HG03060 (cell line): ENCODE measurements around the gene FKRP.
"Not testable (repeated sequence)": the region's sequence is repeated elsewhere in the genome, so short reads cannot be mapped to it uniquely, and the experiment has no call there.

Source experiments
- ATAC-seq: cut with Tn5 transposase; IDR thresholded peaks from one replicate; pipeline ENCODE4 v1.9.1; 2021; ENCODE audit warnings: low read depth, moderate number of reproducible peaks; ENCODE audit not compliant: unreplicated experiment

Gene FKRP

DNA sequence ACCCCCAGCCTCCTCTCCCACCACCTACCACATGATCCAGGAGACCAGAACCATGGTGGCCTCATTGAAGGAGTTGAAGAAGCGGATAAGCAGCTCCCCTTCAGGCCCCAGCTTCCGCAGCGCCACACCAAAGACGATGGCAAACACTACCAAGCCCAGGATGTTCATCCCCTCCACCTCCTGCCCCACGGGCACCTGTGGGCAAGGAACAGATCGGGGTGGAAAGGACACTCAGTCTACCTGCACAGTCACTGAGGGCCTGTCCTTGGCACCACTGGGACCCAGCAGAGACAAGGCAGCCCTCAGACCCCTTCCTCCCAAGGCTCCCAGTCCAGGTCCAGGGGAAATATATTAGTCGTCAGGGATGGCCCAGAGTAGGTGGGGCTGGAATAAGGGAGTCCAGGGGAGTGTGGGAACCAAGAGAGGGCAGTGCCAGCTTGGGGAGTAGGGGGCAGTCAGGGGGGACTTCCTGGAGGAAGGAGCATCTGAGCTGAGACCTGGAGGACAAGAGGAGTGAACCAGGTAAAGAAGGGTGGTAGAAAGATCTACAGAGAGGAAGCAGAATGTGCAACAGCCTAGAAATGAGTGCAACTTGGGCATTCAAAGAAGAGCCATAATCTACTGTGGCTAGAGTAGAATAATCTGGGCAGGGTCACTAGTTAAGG lies 36.6 kb downstream of the FKRP start:
- no peak for ATAC-seq

DNA sequence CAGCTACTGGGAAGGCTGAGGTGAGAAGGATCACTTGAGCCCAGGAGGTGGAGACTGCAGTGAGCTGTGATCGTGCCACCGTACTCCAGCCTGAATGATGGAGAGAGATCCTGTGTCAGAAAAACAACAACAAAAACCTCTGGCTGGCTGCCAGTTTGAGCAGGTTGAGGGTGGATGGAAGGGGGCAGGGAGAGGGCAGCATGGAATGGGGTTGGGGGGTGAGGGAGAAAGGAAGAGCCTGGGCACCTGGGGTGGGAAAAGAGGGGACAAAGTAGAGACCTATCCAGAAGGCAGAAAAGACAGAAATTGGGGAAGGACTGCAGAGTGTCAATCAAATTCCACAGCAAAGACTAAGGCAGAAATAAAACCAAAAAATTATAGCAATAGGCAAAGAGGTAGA lies 37.8 kb downstream of the FKRP start:
- no peak for ATAC-seq

DNA sequence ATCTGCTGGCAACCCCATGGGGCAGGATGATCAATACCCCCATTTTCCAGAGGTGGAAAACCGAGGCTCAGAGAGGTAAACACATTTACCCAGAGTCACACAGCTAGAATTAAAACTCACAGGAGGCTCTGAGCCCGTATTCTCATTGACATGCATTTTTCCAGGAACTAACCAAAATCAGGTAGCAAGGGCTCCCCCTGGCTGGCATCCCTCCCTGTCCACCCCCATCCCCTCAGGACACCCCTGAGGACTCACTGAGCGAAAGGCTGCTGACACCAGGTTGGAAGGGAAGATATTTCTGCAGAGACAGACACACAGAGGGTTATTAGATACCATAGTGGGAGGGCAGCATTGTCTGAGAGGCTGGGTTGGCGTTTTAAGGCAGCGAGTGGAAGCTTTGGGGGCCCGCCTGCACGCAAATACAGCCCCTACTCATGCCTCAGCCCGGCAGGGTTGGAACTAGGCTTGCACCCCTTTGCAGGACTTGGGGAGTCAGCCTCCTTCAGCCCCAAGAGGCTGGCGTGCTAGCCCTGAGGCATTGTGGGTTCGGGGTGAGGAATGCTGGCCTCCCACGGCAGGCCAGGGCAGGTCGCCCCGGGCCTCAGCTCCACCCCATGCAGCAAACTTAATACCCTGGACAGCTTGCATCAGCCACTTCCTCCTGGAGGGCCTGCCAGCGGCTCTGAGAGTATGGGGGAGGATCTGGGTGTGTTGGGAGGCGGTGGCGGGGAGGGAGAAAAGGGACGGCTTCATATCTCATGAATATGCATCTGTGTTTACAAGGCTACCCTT lies 38.6 kb downstream of the FKRP start:
- no peak for ATAC-seq

DNA sequence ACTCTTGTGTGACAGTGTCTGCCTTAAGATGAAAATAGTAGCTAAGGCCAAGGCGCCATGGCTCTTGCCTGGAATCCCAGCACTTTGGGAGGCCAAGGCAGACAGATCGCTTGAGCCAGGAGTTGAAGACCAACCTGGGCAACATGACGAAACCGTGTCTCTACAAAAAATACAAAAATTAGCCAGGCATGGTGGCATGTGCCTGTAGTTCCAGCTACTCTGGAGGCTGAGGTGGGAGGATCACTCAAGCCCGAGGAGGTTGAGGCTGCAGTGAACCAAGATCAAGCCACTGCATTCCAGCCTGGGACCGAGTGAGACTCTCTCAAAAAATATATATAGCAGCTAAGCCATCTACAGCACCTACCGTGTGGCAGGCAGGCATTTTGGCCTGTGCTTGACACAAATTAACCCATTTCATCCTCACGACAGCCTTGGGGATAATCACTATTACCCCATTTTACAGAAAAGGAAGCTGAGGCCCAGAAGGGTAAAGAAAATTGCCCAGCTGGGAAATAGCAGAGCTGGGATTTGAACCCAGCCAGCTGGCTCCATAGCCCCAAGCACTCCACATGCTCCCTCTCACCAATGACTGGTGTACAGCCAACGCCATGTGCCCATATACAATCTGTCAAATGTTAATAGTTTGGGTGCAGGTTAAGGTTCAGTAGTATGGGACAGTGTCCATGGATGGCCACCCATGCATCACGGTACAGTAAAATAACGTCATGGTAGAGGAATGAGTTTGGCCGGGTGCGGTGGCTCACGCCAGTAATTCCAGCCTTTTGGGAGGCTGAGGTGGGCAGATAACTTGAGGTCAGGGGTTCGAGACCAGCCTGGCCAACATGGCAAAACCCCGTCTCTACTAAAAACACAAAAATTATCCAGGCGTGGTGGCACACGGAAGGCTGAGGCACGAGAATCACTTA lies 39.5 kb downstream of the FKRP start:
- no peak for ATAC-seq

DNA sequence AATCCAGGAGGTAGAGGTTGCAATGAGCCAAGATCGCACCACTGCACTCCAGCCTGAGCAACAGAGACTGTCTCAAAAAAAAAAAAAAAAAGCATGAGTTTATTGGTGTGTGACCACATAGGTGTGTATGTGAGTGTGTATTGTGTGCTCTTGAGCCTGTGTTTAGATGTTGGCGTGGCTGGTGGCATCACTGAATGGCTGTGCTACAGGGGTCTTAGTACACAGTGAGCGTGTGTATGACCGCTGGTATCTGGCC lies 40.1 kb downstream of the FKRP start:
- ATAC-seq, result no peak

DNA sequence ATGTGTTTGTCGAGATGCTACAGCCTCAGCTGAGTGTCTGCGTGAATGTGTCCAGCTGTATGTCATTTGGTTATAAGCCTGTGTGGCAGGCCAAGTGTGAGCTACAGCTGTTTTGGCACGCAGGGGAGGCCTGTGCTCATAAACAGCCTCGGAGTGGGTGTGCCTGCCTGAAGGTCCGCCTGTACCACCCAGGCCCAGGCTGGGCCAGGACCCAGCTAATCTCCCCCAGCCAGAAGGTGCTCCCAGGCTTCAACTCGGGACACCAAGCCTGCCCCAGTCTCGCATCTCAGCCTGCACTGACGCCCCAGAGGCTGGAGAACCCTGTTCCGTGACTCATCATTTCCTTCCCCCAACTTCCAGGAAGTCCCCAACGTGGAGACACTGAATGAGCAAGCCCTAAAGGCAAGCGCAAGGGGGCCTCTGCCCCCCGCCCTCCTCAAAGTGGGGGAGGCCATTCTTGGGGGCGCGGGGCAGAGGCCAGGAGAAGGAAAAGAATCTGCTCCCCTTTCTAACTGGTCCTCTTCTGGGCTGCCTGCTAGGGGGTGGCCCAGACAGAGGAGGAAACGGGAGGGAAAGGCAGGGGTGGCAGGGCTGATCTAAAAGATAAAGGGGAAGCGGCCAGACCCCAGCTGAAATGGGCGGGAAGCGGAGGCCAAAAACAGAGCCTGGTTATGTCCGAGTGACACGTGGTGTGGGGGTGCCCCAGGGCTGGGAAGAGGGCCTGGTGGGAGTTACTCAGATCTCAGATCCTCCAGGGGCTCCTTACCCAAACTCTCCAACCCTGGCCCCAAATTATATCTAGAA lies 40.6 kb downstream of the FKRP start:
- no peak for ATAC-seq

DNA sequence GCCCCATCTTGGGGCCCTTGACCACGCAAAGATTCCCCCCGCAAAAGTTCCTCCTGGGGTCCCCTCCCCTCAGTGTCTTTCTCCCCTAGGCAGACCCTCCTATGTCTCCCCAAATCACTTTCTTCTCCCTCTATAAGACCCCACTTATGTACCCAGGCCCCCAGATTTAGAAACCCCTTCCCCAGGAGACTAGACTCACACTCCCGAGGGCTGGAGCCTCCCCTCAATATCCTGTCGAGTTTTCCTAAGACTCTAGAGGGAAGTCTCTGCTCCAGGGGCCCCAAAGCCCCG lies 41.1 kb downstream of the FKRP start:
- no peak for ATAC-seq

DNA sequence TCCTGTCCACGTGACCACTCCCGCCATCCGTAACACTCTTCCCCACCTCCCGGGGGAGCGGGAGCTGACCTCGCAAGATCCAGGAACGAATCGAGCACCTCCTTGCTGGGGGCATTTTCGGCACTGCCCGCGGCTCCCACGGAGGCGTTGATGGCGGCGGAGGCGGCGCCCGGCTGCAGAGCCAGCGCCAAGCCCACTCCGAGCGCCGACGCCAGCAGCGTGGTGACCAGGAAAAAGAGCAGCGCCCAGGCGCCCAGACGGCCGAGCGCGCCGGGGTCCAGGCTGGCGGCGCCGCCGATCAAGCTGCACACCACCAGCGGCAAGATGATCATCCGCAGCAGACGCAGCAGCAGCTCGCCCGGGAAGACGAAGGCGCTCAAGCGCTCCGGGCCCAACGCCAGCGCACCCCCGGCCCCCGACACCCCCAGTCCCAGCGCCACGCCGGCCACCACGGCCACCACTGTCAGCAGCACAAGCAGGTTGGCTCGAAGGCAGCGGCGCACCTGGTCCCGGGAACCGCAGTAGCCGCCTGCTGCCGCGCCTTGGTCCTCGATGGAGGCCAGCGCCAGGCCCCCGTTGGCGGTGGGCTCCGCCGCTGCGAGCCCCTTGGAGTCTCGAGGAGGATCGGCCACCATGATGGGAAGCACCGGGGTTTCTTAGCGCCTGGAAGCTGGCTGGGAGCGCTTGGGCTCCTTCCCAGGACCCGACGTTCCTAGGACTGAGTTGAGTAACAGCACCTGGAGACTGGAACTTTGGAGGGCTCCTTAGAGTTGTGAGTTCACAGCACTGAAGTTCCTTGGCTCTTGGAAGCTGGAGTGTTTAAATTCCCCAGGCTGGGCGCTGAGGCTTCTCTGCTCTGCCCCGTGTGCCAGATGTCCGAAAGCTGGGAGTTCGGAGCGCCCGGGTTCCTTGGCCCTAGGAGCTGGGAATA lies 41.7 kb downstream of the FKRP start:
- no peak for ATAC-seq

DNA sequence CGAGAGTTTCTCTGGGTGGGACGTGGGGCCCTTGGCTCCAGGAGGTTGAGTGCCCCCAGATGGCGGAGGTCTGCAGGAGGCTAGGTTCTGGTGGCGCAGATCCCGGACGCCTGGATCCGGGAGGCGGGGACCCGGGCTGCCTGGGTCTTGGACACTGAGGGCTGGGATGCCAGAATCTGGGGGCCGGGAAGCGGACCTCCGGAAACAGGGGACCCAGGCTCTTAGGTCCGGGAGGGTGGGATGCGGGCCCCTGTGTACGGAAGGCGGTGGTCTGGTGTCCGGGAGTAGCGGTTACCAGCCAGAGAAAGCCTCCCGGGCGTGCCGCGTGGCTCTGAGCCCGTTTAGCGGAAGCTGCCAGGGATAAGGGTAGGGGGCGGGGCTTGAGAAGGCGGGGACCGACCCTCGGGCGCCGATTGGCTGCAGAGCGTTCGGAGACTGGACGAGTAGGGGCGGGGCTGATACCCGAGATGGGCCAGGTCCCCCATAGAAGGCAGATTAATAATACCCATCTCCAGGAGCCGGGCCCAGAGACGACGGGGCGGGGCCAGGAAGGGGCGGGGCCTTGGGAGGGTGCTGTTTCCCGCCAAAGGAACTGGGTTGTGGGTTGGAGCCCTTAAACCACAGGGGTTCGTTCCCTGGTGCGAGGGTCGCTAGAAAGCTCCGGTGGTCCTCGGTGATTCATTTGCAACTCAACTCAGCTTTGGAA lies 42.6 kb downstream of the FKRP start, which contains the start of gene SLC1A5:
Gene SLC1A5, minus strand, starts transcription at position 333 of the 706 bp plus-strand sequence. CDS start 629 bp downstream, outside the sequence.
- ATAC-seq, result peak; percentile 33

DNA sequence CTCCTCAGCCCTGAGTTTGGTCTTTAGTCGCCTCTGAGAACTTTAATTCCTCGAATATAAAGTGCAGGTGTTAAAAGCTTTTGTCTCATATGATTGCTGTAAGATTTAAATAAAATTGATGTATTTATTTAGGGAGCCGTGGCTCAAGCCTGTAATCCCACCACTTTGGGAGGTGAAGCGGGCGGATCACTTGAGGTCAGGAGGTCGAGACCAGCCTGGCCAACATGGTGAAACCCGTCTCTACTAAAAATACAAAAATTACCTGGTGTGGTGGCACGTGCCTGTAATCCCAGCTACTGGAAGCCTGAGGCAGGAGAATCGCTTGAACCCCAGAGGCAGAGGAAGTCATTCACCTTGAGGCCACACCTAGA lies 43.1 kb downstream of the FKRP start:
- no peak for ATAC-seq

DNA sequence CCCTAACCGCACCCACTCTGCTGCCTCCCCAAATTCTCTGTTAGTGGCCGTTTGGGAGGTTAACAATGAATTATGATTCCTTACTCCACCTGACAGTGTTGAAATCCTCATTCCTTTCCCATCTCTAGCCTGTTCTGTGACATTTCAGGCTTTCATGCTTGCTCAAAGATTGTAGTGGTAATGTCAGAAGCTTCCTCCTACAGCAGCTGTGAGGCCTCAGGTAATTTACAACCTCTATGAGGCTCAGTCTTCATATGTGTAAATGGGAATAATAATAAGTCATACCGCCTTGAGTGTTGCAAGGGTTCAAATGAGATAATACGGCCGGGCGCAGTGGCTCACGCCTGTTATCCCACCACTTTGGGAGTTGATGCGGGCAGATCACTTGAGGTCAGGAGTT lies 43.5 kb downstream of the FKRP start:
- no peak for ATAC-seq

DNA sequence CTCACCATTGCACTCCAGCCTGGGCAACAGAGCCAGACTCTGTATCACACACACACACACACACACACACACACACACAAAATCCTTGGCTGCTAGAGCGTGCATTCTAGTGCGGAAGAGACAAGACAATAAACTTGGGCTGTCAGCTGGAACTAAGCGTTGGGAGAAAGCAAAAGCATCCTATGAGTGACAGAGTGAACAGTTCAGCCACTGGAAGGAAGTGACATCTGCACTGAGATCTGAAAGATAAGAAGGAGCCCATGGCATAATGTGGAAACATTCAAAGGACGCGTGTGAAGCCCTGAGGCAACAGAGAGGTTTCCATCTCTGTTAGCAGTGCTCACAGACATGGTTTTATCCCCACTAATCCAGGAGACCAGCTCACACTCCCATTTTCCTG lies 46.1 kb downstream of the FKRP start:
- ATAC-seq, result no peak

DNA sequence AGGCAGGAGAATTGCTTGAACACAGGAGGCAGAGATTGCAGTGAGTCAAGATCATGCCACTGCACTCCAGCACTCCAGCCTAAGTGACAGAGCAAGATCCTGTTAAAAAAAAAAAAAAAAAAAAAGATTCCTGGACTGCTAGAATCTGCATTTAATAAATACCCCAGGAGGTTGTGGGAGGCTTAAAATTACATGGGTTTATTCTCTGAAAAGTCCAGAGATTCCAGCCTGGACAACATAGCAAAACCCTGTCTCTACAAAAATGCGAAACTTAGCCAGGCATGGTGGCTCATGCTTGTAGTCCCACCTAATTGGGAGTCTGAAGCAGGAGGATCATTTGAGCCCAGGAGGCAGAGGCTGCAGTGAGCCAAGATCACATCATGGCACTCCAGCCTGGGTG lies 52.0 kb downstream of the FKRP start:
- ATAC-seq, result no peak

DNA sequence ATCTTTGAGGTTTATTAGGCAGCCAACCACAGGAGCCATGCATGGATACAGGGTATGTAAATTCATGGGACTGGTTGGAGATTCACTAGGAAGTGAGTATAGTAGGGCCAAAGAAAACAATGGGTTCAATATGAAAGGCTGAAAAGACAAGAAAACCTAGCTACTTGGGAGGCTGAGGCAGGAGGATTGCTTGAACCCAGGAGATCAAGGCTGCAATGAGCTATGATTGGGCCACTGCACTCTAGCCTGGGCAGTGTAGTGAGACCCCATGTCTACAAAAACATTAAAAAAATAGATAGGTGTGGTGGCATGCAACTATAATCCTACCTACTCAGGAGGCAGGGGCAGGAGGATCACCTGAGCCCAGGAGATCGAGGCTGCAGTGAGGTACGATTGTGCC lies 52.9 kb downstream of the FKRP start:
- ATAC-seq, result no peak

DNA sequence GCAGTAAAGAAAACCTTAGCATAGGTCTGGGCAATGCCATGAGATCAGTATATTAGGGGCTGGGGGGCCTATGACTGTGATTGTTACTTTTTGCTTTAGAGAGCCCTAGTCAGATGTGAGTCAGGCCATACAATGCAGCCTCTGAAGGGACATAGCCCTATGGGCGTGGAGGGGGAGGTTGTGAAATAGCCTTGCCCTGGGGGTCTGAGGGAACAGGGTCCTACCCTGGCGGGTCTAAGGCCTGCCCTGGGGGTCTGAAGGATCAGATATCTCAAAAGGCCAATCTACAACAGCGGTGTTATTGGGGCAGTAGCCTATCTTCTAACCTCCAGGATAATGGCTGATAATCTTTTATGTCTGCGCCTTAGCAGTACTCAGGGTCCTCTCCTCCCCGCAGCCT lies 56.3 kb downstream of the FKRP start:
- ATAC-seq, result no peak

DNA sequence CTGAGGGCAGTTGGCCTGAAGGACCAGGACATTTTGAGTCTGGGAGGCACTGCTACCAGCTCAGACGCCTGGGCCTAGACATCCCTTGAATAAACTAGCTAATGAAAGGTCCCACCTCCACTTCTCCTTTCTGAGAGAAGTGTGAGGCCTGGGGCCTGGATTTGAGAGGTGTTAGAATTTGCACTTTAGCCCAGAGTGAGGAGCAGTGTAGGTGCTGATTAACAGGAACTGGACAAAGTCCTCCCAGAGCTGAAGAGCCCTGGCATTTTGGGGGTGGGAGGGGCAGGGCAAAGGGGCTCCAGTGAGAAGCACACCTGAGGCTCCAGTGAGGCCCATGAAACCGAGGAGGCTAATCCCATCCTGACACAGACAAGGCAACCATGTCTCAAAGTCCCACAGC lies 57.7 kb downstream of the FKRP start:
- ATAC-seq, result no peak

DNA sequence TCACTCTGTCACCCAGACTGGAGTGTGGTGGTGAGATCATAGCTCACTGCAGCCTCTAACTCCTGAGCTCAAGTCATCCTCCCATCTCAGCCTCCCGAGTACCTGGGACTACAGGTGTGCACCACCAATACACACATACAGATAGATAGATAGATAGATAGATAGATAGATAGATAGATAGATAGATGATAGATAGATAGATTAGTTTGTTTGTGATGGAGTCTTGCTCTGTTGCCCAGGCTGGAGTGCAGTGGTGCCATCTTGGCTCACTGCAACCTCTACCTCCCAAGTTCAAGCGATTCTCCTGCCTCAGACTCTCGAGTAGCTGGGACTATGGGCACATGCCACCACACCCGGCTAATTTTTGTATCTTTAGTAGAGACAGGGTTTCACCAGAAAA lies 58.6 kb downstream of the FKRP start:
- not testable (repeated sequence) for ATAC-seq

DNA sequence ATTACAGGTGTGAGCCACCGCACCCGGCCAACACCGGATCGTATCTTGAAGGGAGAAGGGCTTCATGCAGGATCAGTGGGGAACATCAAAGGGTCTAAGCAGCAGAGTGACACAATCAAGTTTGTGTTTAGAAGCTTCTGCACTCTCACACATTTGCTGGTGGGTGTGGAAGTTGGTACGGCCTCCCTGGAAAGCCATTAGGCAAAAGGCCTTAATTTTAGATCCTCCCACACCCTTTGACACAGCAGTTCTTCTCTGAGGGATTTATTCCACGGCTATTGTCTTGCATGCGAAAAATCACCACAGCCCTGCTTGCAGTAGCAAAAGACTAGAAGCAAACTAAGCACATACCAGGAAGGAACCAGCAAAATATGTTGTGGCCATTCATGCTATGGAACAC lies 60.8 kb downstream of the FKRP start:
- ATAC-seq, result no peak
